AG08396 (cell line): Measurements from ENCODE around the gene GMDS.
A peak's percentile ranks its signal among the peaks of the same experiment; 100 is the strongest.

ENCODE experiments used
- DNase-seq: peaks from one replicate; pipeline ENCODE4 v3.0.0; 2012; ENCODE audit warnings: low spot score, mixed read lengths

GMDS gene

GRCh38 chr6:1586861-1587450 is 658.4 kb downstream of the GMDS start:
- DNase-seq = no peak

GRCh38 chr6:1586256-1586655 is 659.1 kb downstream of the GMDS start:
- DNase-seq = no peak

DNA sequence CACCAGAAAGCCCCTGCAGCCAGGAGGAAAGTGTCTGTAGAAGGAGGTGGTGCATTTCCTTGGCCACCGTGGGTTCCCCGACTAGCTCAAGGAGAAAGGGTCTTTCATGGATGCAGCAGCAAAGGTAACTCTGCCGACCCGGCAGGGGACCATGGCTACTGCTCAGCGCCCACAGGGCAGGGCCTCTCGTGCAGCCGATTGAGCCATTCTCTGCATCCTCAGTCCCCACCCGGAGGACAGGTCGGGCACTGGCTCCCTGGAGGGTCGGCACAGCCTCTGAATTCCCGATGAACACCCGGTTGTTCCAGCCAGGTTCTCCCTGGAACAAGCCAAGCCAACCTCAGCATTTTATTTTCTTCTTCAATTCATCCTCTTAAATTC is 659.7 kb downstream of the GMDS start:
- no peak for DNase-seq

- no peak for DNase-seq
Observed at GRCh38 chr6:1584996-1585668, 660.3 kb downstream of the GMDS start.

DNA sequence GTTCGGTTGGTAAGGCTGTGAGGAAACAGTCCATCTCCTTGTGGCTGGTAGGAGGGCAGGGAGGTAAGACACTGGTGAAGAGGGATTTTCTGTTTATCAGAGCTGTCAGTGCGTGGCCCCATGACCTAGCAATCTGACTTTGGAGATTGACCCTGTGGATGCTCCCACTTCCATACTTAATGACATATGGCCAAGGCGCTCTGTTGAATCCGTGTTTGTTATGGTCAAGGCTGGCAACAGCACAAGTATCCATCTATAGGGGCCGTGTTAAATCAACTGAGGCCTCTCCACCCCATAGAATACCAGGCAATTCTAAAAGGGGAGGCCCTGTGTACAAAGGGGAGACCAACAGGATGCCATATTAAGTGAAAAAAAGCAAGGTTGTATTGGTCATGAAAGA is 661.3 kb downstream of the GMDS start:
- DNase-seq = no peak

- no peak for DNase-seq
Observed at GRCh38 chr6:1581120-1581991, 664.0 kb downstream of the GMDS start.

GRCh38 chr6:1580585-1580984 is 664.8 kb downstream of the GMDS start:
- no peak for DNase-seq

DNA sequence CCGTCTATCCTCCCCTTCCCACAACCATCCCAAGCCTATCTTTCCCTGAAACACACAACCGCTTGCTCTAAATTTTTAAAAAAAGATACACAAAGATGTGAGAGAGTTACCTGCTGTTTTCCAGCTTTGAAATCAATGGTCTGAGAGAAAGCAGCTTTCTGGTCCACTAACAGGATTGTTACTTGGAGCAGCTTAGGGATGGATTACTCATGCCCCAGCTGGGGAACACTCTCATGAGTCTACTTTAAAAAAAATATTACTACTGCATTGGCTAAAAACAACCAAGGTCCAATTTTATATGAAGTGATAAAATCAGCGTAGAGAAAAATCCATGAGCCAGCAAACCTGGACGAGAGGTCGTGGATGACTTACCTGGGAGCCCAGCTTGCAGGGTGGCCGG is 665.3 kb downstream of the GMDS start:
- DNase-seq = peak; percentile 47

- no peak for DNase-seq
Observed at GRCh38 chr6:1579096-1579495, 666.3 kb downstream of the GMDS start.

DNA sequence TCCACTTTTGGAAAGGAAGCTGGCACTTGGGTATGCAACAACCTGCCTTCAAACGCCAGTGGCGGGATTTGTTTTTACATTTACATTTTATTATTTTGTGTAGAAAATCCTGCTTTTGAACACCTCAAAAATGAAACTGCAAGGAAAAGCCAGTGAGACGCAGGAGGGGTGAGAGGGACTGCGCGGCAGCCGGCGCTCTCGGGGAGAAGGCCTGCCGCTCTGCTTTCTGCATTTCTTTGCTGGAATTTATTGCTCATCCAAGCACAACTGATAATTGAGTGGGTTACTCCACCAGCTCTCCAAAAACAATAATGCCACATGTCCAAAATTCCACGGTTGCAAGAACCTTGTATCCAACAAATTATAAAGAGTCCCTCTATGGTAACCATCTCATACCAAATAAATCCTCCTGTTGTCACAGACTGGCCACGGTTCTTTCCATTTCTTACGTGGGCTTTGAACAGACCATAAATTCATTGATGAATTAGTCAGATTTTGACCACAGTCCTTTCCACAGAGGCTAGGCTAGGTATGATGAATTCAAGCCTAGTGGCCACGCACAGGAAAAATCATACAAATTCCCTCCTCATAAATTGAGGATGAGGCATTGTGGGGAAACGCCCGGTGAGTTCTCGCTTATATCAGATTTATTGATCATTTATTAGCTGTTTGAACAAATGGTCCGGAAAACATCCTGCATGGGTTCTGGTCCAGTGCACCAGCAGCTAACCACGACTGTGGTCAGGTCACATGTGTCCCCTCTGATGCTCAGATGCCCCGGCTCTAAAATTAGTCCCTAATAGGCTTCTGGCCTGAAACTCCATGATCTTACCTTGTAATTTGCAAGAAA is 667.3 kb downstream of the GMDS start:
- no peak for DNase-seq

- no peak for DNase-seq
Observed at GRCh38 chr6:1577146-1577680, 668.2 kb downstream of the GMDS start.

- DNase-seq = no peak
Observed at GRCh38 chr6:1576711-1577110, 668.7 kb downstream of the GMDS start.

- no peak for DNase-seq
Observed at GRCh38 chr6:1576166-1576565, 669.2 kb downstream of the GMDS start.

- peak; percentile 31 for DNase-seq
Observed at GRCh38 chr6:1575210-1576041, 670.0 kb downstream of the GMDS start.

- no peak for DNase-seq
Observed at GRCh38 chr6:1574890-1575209, 670.6 kb downstream of the GMDS start.

GRCh38 chr6:1574083-1574761 is 671.2 kb downstream of the GMDS start:
- no peak for DNase-seq
